Erythroblast (primary cell): ENCODE results near the gene VENTX.

Experiments
- GATA1 ChIP-seq: IDR thresholded peaks from 2 replicates; pipeline ENCODE4 v1.6.1; 2011; ENCODE audit warnings: low read depth, mild to moderate bottlenecking, control low read depth, low read length, moderate library complexity
- POLR2A ChIP-seq: IDR thresholded peaks from 2 replicates; pipeline ENCODE4 v1.6.1; 2011; ENCODE audit warnings: mild to moderate bottlenecking, low read length

GRCh38 chr10:133191651-133192050, 46.0 kb upstream of the VENTX start:
- TF ChIP-seq POLR2A: no peak
- no peak for TF ChIP-seq GATA1
